ENCODE data around the gene HIGD1B. TPM values are rescaled to one million over a fixed set of nuclear protein-coding genes. Genes with fewer than 3 reads are reported as not detected.

HIGD1B gene
- polyA plus RNA-seq, 3 donors, result not detected

- peaks cover 51 to 67% of the 10 kb centered on the region in 2 donors for H3K36me3 ChIP-seq (replicated peaks in 1 of 2; ENCODE audit: control insufficient read depth in 1 of 2, insufficient read depth in 2 of 2, low read length in 2 of 2)
- no peak overlapping the region for H2AFZ ChIP-seq (ENCODE audit: insufficient read depth, low read depth, low read length, poor library complexity, severe bottlenecking)
- Mint-ChIP-seq H3K27ac (peak overlapping the region in 2 of 7 donors; percentile 7 to 54), H3K36me3 (peaks cover 52 to 62% of the 10 kb centered on the region in 2 donors), H3K9me3 (no peaks in the 10 kb centered on the region), H3K4me3 (no peak overlapping the region), H3K27me3 (ENCODE audit: low read depth in 3 of 3) (no peaks in the 10 kb centered on the region), H3K4me1 (peaks cover 5% of the 10 kb centered on the region)
- TF ChIP-seq, protein P1, sequence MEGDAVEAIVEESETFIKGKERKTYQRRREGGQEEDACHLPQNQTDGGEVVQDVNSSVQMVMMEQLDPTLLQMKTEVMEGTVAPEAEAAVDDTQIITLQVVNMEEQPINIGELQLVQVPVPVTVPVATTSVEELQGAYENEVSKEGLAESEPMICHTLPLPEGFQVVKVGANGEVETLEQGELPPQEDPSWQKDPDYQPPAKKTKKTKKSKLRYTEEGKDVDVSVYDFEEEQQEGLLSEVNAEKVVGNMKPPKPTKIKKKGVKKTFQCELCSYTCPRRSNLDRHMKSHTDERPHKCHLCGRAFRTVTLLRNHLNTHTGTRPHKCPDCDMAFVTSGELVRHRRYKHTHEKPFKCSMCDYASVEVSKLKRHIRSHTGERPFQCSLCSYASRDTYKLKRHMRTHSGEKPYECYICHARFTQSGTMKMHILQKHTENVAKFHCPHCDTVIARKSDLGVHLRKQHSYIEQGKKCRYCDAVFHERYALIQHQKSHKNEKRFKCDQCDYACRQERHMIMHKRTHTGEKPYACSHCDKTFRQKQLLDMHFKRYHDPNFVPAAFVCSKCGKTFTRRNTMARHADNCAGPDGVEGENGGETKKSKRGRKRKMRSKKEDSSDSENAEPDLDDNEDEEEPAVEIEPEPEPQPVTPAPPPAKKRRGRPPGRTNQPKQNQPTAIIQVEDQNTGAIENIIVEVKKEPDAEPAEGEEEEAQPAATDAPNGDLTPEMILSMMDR (IDR thresholded peaks at IDR 0.05), result no peak
- peaks cover 49% of the 10 kb centered on the region for H3K79me2 ChIP-seq (ENCODE audit: insufficient read depth, low read length)
- intact Hi-C loops (cut with micrococcal nuclease), result no loop called here
- H3K9ac ChIP-seq (ENCODE audit: insufficient read depth, low read length, poor library complexity, severe bottlenecking), result no peak overlapping the region
- no peak for DNase-seq
- WGBS (ENCODE audit: insufficient coverage), result no CpG with 5 or more reads among the region's 1 CpG
- H3K27me3 ChIP-seq (ENCODE audit: control insufficient read depth in 2 of 2, insufficient read depth in 2 of 2, low read length in 2 of 2), result no peaks in the 10 kb centered on the region
- H3K27ac ChIP-seq (ENCODE audit: low read depth in 1 of 2, low read length in 2 of 2), result no peak overlapping the region
- no peak overlapping the region for H3K4me2 ChIP-seq (replicated peaks; ENCODE audit: extremely low read depth, low read length, poor library complexity, severe bottlenecking)
- no peaks in the 10 kb centered on the region for H3K9me3 ChIP-seq (replicated peaks in 1 of 2; ENCODE audit: control insufficient read depth in 1 of 2, insufficient read depth in 1 of 2, low read length in 2 of 2)
- H4K20me1 ChIP-seq (ENCODE audit: insufficient read depth, low read length), result peaks cover 65% of the 10 kb centered on the region
- peaks cover 31 to 32% of the 10 kb centered on the region in 2 donors for H3K4me1 ChIP-seq (ENCODE audit: control insufficient read depth in 1 of 2, insufficient read depth in 2 of 2, low read length in 2 of 2)
- no peak overlapping the region for H3K4me3 ChIP-seq (replicated peaks in 1 of 3; ENCODE audit: low read depth in 2 of 3, low read length in 3 of 3)
Observed at GRCh38 chr17:44887016-44887415, 39.3 kb downstream of the HIGD1B start.

DNA sequence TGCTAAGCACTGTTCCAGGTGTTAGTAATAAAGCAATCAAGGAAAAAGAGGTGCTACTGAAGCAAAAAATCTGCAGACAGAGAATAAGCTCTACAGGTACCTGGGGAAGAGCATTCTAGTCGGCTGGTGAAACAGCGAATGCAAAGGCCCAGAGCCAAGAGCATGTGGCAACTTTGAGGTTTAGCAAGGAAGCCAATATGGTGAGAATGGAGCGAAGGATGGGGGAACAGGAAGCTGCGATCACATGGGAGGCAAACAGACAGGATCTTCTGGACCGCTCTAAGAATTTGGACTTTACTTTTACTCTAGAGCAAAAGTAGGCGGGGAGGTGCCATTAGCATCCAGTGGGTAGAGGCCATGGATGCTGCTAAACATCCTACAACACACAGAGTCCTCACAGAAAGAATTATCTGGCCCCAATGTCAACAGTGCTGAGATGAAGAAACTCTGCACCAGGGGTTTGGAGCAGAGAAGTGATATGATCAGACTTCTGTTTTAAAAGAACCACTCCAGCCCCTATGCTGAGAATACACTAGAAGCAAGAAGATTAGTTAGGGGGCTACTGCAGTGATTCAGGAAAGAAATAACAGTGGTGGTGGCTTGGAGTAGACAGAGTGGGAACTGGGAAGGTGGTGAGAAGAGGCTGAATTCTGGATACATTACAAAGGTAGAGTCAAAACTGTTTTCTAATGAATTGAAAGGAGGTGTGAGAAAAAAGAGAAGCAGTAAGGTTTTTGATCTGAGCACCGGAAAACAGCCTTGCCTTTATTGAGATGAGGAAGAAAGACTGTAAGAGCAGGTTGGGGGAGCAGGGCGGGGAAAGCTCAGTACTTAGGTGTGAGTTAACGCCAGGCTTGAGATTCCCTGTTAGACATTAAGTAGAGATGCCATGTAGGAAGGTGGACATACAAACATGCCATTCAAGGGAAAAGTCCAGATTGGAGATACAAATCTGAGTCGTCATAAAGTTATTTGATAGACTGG, 40.6 kb downstream of the HIGD1B start:
- no peaks in the 10 kb centered on the region for H3K9me3 ChIP-seq (replicated peaks in 1 of 2; ENCODE audit: control insufficient read depth in 1 of 2, insufficient read depth in 1 of 2, low read length in 2 of 2)
- H4K20me1 ChIP-seq (ENCODE audit: insufficient read depth, low read length), result peaks cover 78% of the 10 kb centered on the region
- H3K36me3 ChIP-seq (replicated peaks in 1 of 2; ENCODE audit: control insufficient read depth in 1 of 2, insufficient read depth in 2 of 2, low read length in 2 of 2), result peaks cover 48 to 67% of the 10 kb centered on the region in 2 donors
- peak; percentile 22 to 52 (median 48) for DNase-seq
- WGBS (ENCODE audit: insufficient coverage), result 17% methylated on average over 8 of the region's 10 CpGs
- Mint-ChIP-seq H3K4me3 (no peak overlapping the region), H3K27me3 (ENCODE audit: low read depth in 3 of 3) (no peaks in the 10 kb centered on the region), H3K36me3 (peaks cover 42 to 62% of the 10 kb centered on the region in 2 donors), H3K27ac (no peak overlapping the region), H3K4me1 (peaks cover 5% of the 10 kb centered on the region), H3K9me3 (no peaks in the 10 kb centered on the region)
- intact Hi-C loops (cut with micrococcal nuclease), result no loop called here
- peaks cover 31 to 32% of the 10 kb centered on the region in 2 donors for H3K4me1 ChIP-seq (ENCODE audit: control insufficient read depth in 1 of 2, insufficient read depth in 2 of 2, low read length in 2 of 2)
- H3K4me3 ChIP-seq (replicated peaks in 1 of 3; ENCODE audit: low read depth in 2 of 3, low read length in 3 of 3), result peak overlapping the region in 1 of 3 experiments; percentile 28
- peak overlapping the region; percentile 40 for H3K4me2 ChIP-seq (replicated peaks; ENCODE audit: extremely low read depth, low read length, poor library complexity, severe bottlenecking)
- no peaks in the 10 kb centered on the region for H3K27me3 ChIP-seq (ENCODE audit: control insufficient read depth in 2 of 2, insufficient read depth in 2 of 2, low read length in 2 of 2)
- peaks cover 61% of the 10 kb centered on the region for H3K79me2 ChIP-seq (ENCODE audit: insufficient read depth, low read length)
- no peak overlapping the region for H2AFZ ChIP-seq (ENCODE audit: insufficient read depth, low read depth, low read length, poor library complexity, severe bottlenecking)
- H3K27ac ChIP-seq (ENCODE audit: low read depth in 1 of 2, low read length in 2 of 2), result peak overlapping the region in 1 of 2 donors; percentile 56
- H3K9ac ChIP-seq (ENCODE audit: insufficient read depth, low read length, poor library complexity, severe bottlenecking), result no peak overlapping the region
- TF ChIP-seq, protein P1 (IDR thresholded peaks at IDR 0.05), result no peak

Data from CD14-positive monocyte (primary cell).